ENCODE data around the gene SIAH3.

GRCh38 chr13:45885194-45885593 is 33.6 kb upstream of the SIAH3 start:
- TF ChIP-seq CTCF (IDR thresholded peaks at IDR 0.05) = no peak
- TF ChIP-seq POLR2A (IDR thresholded peaks at IDR 0.05) = no peak

Data from right lobe of liver (tissue), 4 donors.